Hepatocyte (in vitro differentiated cells): ENCODE data around the gene LCE7A.

Experiments
- CTCF ChIP-seq: fragments of 200-600 bp; sonication (generic); IDR thresholded peaks from 2 replicates; pipeline ENCODE4 v1.5.1; 2016; ENCODE audit warnings: antibody characterized with exemption, mild to moderate bottlenecking; ENCODE audit not compliant: poor library complexity
- EZH2 ChIP-seq: fragments of 200-600 bp; sonication (generic); IDR thresholded peaks from 2 replicates; pipeline ENCODE4 v1.6.1; 2016; ENCODE audit warnings: antibody characterized with exemption, mild to moderate bottlenecking, borderline replicate concordance

DNA sequence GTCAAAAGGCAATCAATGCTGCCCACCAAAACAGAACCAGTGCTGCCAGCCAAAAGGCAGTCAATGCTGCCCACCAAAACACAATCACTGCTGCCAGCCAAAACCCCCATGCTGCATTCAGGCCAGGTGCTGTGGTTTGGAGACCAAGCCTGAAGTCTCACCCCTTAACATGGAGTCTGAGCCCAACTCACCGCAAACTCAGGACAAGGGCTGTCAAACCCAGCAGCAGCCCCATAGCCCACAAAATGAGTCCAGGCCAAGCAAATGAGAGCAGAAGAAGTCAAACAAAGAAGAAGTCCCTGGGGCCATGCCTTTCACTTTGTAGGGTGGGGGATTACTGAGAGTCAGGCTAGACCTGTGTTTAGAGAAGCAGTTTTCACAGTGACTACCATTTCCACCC is 24.7 kb downstream of the LCE7A start:
- TF ChIP-seq CTCF (no peak), EZH2 (no peak)
